Measurements from ENCODE around the gene RASA1. TPM values are rescaled to one million over a fixed set of nuclear protein-coding genes. Genes with fewer than 3 reads are reported as not detected.
A peak's percentile ranks its signal among the peaks of the same experiment; 100 is the strongest.

RASA1 gene
- total and polyA plus RNA-seq, 4 donors, result 8.3 to 54.0 (median 20.6) TPM

DNA sequence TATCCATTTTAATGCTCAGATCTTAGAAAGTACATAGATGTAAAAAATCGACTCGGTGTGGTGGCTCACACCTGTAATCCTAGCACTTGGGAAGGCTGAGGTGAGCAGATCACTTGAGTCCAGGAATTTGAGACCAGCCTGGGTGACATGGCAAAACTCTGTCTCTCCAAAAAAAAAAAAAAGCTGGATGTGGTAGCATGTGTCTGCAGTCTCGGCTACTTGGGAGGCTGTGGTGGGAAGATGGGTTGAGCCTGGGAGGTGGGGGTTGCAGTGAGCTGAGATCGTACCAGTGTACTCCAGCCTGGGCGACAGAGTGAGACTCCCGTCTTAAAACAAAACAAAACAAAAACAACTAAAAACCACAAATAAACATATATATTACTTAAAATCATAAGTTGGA, 61.4 kb downstream of the RASA1 start:
- 88 to 90% methylated on average over 6 of the region's 6 CpGs for WGBS, 2 donors
- Histone ChIP-seq H3K27me3 (ENCODE audit: control insufficient read depth in 3 of 3, insufficient read depth in 3 of 3, low read length in 2 of 3) (no peaks in the 10 kb centered on the region), H3K36me3 (ENCODE audit: control insufficient read depth in 4 of 4, insufficient read depth in 4 of 4, low read length in 4 of 4) (peaks cover 0 to 4% (median 2%) of the 10 kb centered on the region in 4 donors), H3K9me3 (ENCODE audit: control insufficient read depth in 4 of 4, insufficient read depth in 3 of 4, low read length in 3 of 4) (no peaks in the 10 kb centered on the region), H3K4me1 (ENCODE audit: control insufficient read depth in 5 of 5, insufficient read depth in 5 of 5, low read length in 5 of 5) (peaks cover 0 to 2% (median 0%) of the 10 kb centered on the region in 5 donors), H3K27ac (ENCODE audit: low read depth in 1 of 2, low read length in 1 of 2) (no peak overlapping the region), H3K9ac (ENCODE audit: insufficient read depth in 1 of 2, low read length in 2 of 2) (no peak overlapping the region), H3K4me3 (no peak overlapping the region)
- TF ChIP-seq, protein P1, sequence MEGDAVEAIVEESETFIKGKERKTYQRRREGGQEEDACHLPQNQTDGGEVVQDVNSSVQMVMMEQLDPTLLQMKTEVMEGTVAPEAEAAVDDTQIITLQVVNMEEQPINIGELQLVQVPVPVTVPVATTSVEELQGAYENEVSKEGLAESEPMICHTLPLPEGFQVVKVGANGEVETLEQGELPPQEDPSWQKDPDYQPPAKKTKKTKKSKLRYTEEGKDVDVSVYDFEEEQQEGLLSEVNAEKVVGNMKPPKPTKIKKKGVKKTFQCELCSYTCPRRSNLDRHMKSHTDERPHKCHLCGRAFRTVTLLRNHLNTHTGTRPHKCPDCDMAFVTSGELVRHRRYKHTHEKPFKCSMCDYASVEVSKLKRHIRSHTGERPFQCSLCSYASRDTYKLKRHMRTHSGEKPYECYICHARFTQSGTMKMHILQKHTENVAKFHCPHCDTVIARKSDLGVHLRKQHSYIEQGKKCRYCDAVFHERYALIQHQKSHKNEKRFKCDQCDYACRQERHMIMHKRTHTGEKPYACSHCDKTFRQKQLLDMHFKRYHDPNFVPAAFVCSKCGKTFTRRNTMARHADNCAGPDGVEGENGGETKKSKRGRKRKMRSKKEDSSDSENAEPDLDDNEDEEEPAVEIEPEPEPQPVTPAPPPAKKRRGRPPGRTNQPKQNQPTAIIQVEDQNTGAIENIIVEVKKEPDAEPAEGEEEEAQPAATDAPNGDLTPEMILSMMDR (IDR thresholded peaks at IDR 0.05; ENCODE audit: control extremely low read depth, extremely low read depth), result no peak
- DNase-seq (no peak), ATAC-seq (ENCODE audit: insufficient read depth, low FRiP score) (no peak)

DNA sequence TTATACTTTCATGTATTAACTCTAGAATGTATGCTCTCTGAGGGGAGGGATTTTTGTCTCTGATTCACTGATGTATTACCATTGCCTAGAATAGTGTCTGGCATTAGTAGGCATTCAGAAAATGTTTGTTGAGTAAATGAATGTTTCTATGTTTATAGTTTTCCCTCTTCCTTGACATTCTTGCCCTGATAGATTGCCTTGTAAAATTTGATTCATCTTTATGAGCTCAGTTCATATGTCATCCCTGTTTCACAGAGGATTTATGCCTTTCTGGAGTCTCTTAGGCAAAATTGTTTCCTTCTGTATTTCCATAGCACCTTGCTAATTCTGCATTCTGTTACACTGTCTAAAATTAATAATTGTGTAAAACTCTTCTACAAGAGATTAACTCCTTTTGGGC, 72.3 kb downstream of the RASA1 start:
- Histone ChIP-seq H3K9me3 (ENCODE audit: control insufficient read depth in 4 of 4, insufficient read depth in 3 of 4, low read length in 3 of 4) (peaks cover 0 to 4% (median 0%) of the 10 kb centered on the region in 4 donors), H3K4me3 (no peak overlapping the region), H3K27ac (ENCODE audit: low read depth in 1 of 2, low read length in 1 of 2) (no peak overlapping the region), H3K4me1 (ENCODE audit: control insufficient read depth in 5 of 5, insufficient read depth in 5 of 5, low read length in 5 of 5) (peaks cover 0 to 3% (median 0%) of the 10 kb centered on the region in 5 donors), H3K27me3 (ENCODE audit: control insufficient read depth in 3 of 3, insufficient read depth in 3 of 3, low read length in 2 of 3) (no peaks in the 10 kb centered on the region), H3K36me3 (ENCODE audit: control insufficient read depth in 4 of 4, insufficient read depth in 4 of 4, low read length in 4 of 4) (peaks cover 2 to 25% (median 12%) of the 10 kb centered on the region in 4 donors), H3K9ac (ENCODE audit: insufficient read depth in 1 of 2, low read length in 2 of 2) (no peak overlapping the region)
- DNase-seq (no peak), ATAC-seq (ENCODE audit: insufficient read depth, low FRiP score) (no peak)
- TF ChIP-seq, protein P1 (IDR thresholded peaks at IDR 0.05; ENCODE audit: control extremely low read depth, extremely low read depth), result no peak

DNA sequence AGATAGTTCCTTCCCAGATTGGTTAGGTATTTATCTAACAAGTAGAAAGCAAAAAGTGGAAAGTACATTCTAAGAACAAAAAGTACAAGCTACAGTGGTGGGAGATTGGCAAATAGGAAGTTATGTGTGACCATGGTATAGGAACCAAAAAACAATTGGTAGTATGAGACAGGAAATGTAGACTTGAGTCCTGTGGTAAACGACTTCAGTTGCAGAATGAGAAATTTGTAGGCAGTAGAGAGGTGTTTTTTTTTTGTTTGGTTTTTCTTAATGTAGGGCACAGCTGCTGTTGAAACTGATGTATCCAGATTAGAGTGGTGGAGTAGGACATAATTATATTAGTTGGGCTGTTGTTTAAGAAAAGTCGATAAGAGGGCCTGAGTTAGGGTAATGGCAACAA, 73.0 kb downstream of the RASA1 start:
- Histone ChIP-seq H3K36me3 (ENCODE audit: control insufficient read depth in 4 of 4, insufficient read depth in 4 of 4, low read length in 4 of 4) (peaks cover 2 to 22% (median 11%) of the 10 kb centered on the region in 4 donors), H3K4me3 (no peak overlapping the region), H3K4me1 (ENCODE audit: control insufficient read depth in 5 of 5, insufficient read depth in 5 of 5, low read length in 5 of 5) (peaks cover 0 to 3% (median 0%) of the 10 kb centered on the region in 5 donors), H3K27ac (ENCODE audit: low read depth in 1 of 2, low read length in 1 of 2) (no peak overlapping the region), H3K9ac (ENCODE audit: insufficient read depth in 1 of 2, low read length in 2 of 2) (no peak overlapping the region), H3K9me3 (ENCODE audit: control insufficient read depth in 4 of 4, insufficient read depth in 3 of 4, low read length in 3 of 4) (peaks cover 0 to 4% (median 0%) of the 10 kb centered on the region in 4 donors), H3K27me3 (ENCODE audit: control insufficient read depth in 3 of 3, insufficient read depth in 3 of 3, low read length in 2 of 3) (no peaks in the 10 kb centered on the region)
- TF ChIP-seq, protein P1 (IDR thresholded peaks at IDR 0.05; ENCODE audit: control extremely low read depth, extremely low read depth), result no peak
- WGBS, 2 donors, result 27 to 39% methylated on average over 2 of the region's 2 CpGs
- ATAC-seq (ENCODE audit: insufficient read depth, low FRiP score) (peak; percentile 19), DNase-seq (peak in 1 of 3 donors; percentile 6)

DNA sequence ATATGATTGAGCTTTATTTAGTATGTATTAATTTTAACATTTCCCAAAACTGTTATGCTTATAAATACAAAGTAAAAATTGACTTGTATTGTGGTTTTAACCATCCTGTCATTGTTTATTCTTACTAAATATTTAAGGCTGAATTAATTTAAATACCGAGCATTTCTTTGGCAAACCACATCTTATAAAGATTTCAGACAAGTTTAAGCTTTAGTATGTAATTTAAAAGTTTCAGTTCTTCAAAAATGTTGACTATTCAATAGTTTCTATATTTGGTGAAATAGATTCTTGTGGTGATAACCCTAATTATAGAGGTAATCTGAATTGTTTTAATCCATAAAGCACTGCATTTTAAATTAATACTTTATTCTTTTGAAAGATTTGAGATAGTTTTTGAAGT, 79.6 kb downstream of the RASA1 start:
- no peak for ATAC-seq (ENCODE audit: insufficient read depth, low FRiP score)
- TF ChIP-seq, protein P1 (IDR thresholded peaks at IDR 0.05; ENCODE audit: control extremely low read depth, extremely low read depth), result no peak
- 82 to 84% methylated on average over 1 of the region's 1 CpG for WGBS, 2 donors

More for the DNA sequence above, 79.6 kb downstream of the RASA1 start:
- peaks cover 0 to 4% (median 0%) of the 10 kb centered on the region in 4 donors for H3K9me3 ChIP-seq (ENCODE audit: control insufficient read depth in 4 of 4, insufficient read depth in 3 of 4, low read length in 3 of 4)
- no peak overlapping the region for H3K4me3 ChIP-seq
- DNase-seq, result no peak
- H3K36me3 ChIP-seq (ENCODE audit: control insufficient read depth in 4 of 4, insufficient read depth in 4 of 4, low read length in 4 of 4), result peaks cover under 1 to 20% (median 9%) of the 10 kb centered on the region in 4 donors
- no peaks in the 10 kb centered on the region for H3K4me1 ChIP-seq (ENCODE audit: control insufficient read depth in 5 of 5, insufficient read depth in 5 of 5, low read length in 5 of 5)
- H3K27me3 ChIP-seq (ENCODE audit: control insufficient read depth in 3 of 3, insufficient read depth in 3 of 3, low read length in 2 of 3), result no peaks in the 10 kb centered on the region
- no peak overlapping the region for H3K9ac ChIP-seq (ENCODE audit: insufficient read depth in 1 of 2, low read length in 2 of 2)
- no peak overlapping the region for H3K27ac ChIP-seq (ENCODE audit: low read depth in 1 of 2, low read length in 1 of 2)

Data from lung (tissue), 12 donors.